ENCODE measurements around the gene FYN.
A peak's percentile ranks its signal among the peaks of the same experiment; 100 is the strongest.

Gene FYN

GRCh38 chr6:111663692-111664564, 209.3 kb downstream of the FYN start (continued):
- TF ChIP-seq ZNF324 (tag by site-specific recombination; IDR thresholded peaks at IDR 0.05), result no peak
- no peak for TF ChIP-seq KLF8 (tag by site-specific recombination; IDR thresholded peaks at IDR 0.05)
- no peak for TF ChIP-seq ZNF398 (tag by site-specific recombination; IDR thresholded peaks at IDR 0.05)
- no peak for TF ChIP-seq ZSCAN30 (tag by site-specific recombination; IDR thresholded peaks at IDR 0.05)
- no peak for TF ChIP-seq MYNN (tag by site-specific recombination; IDR thresholded peaks at IDR 0.05; ENCODE audit: borderline replicate concordance)
- TF ChIP-seq ZNF221 (tag by site-specific recombination; IDR thresholded peaks at IDR 0.05; ENCODE audit: borderline replicate concordance), result no peak
- TF ChIP-seq SP2 (tag by site-specific recombination; IDR thresholded peaks at IDR 0.05), result peak; percentile 24
- no peak for TF ChIP-seq KLF17 (tag by site-specific recombination; IDR thresholded peaks at IDR 0.05)
- TF ChIP-seq ZNF280C (tag by site-specific recombination; IDR thresholded peaks at IDR 0.05), result no peak
- TF ChIP-seq ZNF629 (tag by site-specific recombination; IDR thresholded peaks at IDR 0.05), result no peak
- no peak for TF ChIP-seq ZEB2 (tag by site-specific recombination; IDR thresholded peaks at IDR 0.05)
- TF ChIP-seq ZNF362 (tag by site-specific recombination; IDR thresholded peaks at IDR 0.05), result no peak
- TF ChIP-seq SETDB1 (IDR thresholded peaks at IDR 0.05; ENCODE audit: insufficient read length, low read length), result peak; percentile 46
- peak; percentile 90 for TF ChIP-seq TRIM28 (IDR thresholded peaks at IDR 0.05; ENCODE audit: borderline replicate concordance, low read length)
- no peak for TF ChIP-seq ZNF521 (tag by site-specific recombination; IDR thresholded peaks at IDR 0.05)
- TF ChIP-seq ZFHX2 (tag by site-specific recombination; conservative IDR thresholded peaks at IDR 0.05), result peak; percentile 55
- peak; percentile 52; the same call in 1 of the 2 replicates for TF ChIP-seq REST (tag by site-specific recombination; IDR thresholded peaks at IDR 0.05)
- TF ChIP-seq PRDM10 (tag by site-specific recombination; IDR thresholded peaks at IDR 0.05), result no peak
- no peak for TF ChIP-seq ZNF366 (tag by site-specific recombination; conservative IDR thresholded peaks at IDR 0.05)
- no peak for TF ChIP-seq REPIN1 (tag by site-specific recombination; IDR thresholded peaks at IDR 0.05; ENCODE audit: low read depth)
- TF ChIP-seq ZNF560 (tag by site-specific recombination; IDR thresholded peaks at IDR 0.05; ENCODE audit: borderline replicate concordance), result no peak
- TF ChIP-seq ZNF830 (tag by site-specific recombination; IDR thresholded peaks at IDR 0.05; ENCODE audit: low read depth), result no peak
- TF ChIP-seq ZNF692 (tag by site-specific recombination; IDR thresholded peaks at IDR 0.05), result no peak

All from HEK293 (cell line).